ENCODE data around the gene SIM2.

DNA sequence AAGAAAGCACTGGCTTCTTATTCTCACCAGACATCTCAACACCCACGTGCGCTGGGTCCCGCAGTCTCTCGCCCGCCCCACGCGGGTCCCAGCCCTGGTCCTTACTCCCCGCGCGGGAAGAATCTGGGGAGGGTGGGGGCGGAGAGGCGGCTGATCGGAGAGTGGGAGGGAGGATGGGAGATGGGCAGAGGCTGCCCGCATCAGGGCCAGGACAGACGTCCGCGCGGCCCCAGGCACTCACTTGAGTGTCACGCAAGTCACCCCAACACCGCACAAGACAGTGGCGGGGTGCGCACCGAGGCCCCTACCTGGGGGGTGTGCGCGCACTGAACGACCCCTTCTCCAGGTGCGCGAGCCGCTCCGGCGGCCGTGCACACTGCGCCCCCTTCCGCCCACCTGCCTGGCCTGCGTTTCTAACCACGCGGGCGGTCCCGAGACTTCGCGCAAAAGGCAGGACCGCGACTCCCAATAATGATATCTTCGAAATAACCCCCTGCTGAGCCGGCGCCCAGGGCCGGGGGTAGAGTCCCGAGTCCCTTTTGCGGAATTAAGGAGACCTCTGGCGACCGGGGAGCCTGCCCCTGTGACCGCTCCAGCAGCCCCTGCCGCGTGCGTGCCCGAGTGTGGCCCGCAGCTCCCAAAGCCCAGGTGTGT, 6.0 kb upstream of the SIM2 start:
- TF ChIP-seq SUZ12 (IDR thresholded peaks at IDR 0.05), result no peak
- TF ChIP-seq, protein P1, sequence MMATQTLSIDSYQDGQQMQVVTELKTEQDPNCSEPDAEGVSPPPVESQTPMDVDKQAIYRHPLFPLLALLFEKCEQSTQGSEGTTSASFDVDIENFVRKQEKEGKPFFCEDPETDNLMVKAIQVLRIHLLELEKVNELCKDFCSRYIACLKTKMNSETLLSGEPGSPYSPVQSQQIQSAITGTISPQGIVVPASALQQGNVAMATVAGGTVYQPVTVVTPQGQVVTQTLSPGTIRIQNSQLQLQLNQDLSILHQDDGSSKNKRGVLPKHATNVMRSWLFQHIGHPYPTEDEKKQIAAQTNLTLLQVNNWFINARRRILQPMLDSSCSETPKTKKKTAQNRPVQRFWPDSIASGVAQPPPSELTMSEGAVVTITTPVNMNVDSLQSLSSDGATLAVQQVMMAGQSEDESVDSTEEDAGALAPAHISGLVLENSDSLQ (IDR thresholded peaks at IDR 0.05), result no peak
- no peak for TF ChIP-seq ZNF384 (IDR thresholded peaks at IDR 0.05)
- TF ChIP-seq TARDBP (IDR thresholded peaks at IDR 0.05), result no peak
- TF ChIP-seq L3MBTL2 (conservative IDR thresholded peaks at IDR 0.05), result peak; percentile 47
- no peak for TF ChIP-seq FOXA1 (IDR thresholded peaks at IDR 0.05)

Data from HEK293T (cell line).